K562 (cell line): ENCODE data around the gene GFRA1. TPM values are rescaled to one million over a fixed set of nuclear protein-coding genes. Genes with fewer than 3 reads are reported as not detected.

ENCODE experiments used
- ATAC-seq: fragments of 200-7000 bp; cut with Tn5 transposase; 3 replicates; pipeline ENCODE4 v1.9.1; 2020; ENCODE audit warnings: moderate library complexity
- BruUV-seq: library from RNA; stranded (reverse); fragments of 400-500 nt; replicated peaks from 2 replicates; lab custom pipeline; 2021; lab: Mats Ljungman, UMichigan
- CTCF ChIA-PET: fragments of 300-600 bp; formaldehyde crosslinking; extraction: SDS; loops from one replicate; lab custom pipeline; 2021; ENCODE audit warnings: low intra/inter-chr PET ratio; lab: Yijun Ruan, JAX
- POLR2A ChIA-PET: fragments of 300-600, 350-650 bp; sonication (Branson Sonifier 250); formaldehyde crosslinking; extraction: SDS; loops from one replicate; lab custom pipeline; 2021; ENCODE audit warnings: antibody characterized with exemption, inconsistent platforms; lab: Yijun Ruan, JAX
- DNase-seq, 4 experiments: peaks; one replicate each; pipeline versions ENCODE4 v3.0.0 to v3.0.0-alpha.2; 2011 to 2018; ENCODE audit warnings: low spot score in 3 of 4, mixed read lengths in 3 of 4; ENCODE audit errors: extremely low read depth in 1 of 4
- FAIRE-seq: peaks from 2 replicates; lab custom pipeline; 2011; peaks lifted over from hg19 to GRCh38; lab: Jason Lieb, UNC
- H2AFZ ChIP-seq: 2 replicates; pipeline ENCODE4 v1.6.0; 2011; ENCODE audit warnings: low read depth, low read length, control low read depth, inconsistent platforms
- H3K27ac ChIP-seq: fragments of 200-600 bp; 3 replicates; pipeline ENCODE4 v1.8.0; 2011; ENCODE audit warnings: low read depth, mild to moderate bottlenecking, control low read depth, inconsistent platforms, low read length, moderate library complexity, mixed read lengths; ENCODE audit errors: extremely low read depth
- H3K27me3 ChIP-seq, 2 experiments: fragments of 300-600 bp in 1 of 2; 2 replicates in 1 of 2; 3 replicates in 1 of 2; pipeline versions ENCODE4 v1.6.0 to v1.8.0; 2011; ENCODE audit warnings: inconsistent platforms in 2 of 2, low read length in 2 of 2, mild to moderate bottlenecking in 1 of 2, mixed read lengths in 1 of 2, moderate library complexity in 1 of 2; ENCODE audit not compliant: control insufficient read depth in 2 of 2, insufficient read depth in 2 of 2
- H3K36me3 ChIP-seq: fragments of 300-600 bp; 3 replicates; pipeline ENCODE4 v1.8.0; 2011; ENCODE audit warnings: mild to moderate bottlenecking, low read length, inconsistent platforms; ENCODE audit not compliant: control insufficient read depth, insufficient read depth
- H3K4me1 ChIP-seq, 2 experiments: fragments of 200-600 bp in 1 of 2; replicated peaks in 1 of 2; 2 replicates in 1 of 2; 3 replicates in 1 of 2; pipeline versions ENCODE4 v1.5.1 to v1.8.0; 2011; ENCODE audit warnings: inconsistent platforms in 2 of 2, low read length in 2 of 2, mild to moderate bottlenecking in 1 of 2, mixed read lengths in 1 of 2, moderate library complexity in 1 of 2; ENCODE audit not compliant: control insufficient read depth in 2 of 2, insufficient read depth in 2 of 2
- H3K4me2 ChIP-seq: 2 replicates; pipeline ENCODE4 v1.6.1; 2011; ENCODE audit warnings: low read length, control low read depth, inconsistent platforms, mixed read lengths; ENCODE audit not compliant: insufficient read depth
- H3K4me3 ChIP-seq: fragments of 200-600 bp; sonication (generic), shearing (Covaris generic); 2 replicates; pipeline ENCODE4 v1.5.1; 2016; ENCODE audit warnings: control low read depth, inconsistent platforms
- H3K79me2 ChIP-seq: fragments of 200-600 bp; 3 replicates; pipeline ENCODE4 v1.8.0; 2011; ENCODE audit warnings: low read length, inconsistent platforms; ENCODE audit not compliant: control insufficient read depth, insufficient read depth
- H3K9ac ChIP-seq, 2 experiments: 2 replicates each; pipeline versions ENCODE4 v1.6.0 to v1.6.1; 2011; ENCODE audit warnings: low read depth in 2 of 2, low read length in 2 of 2, control low read depth in 1 of 2, inconsistent platforms in 1 of 2, mild to moderate bottlenecking in 1 of 2, mixed read lengths in 1 of 2; ENCODE audit not compliant: insufficient read depth in 1 of 2
- H3K9me1 ChIP-seq: one replicate; pipeline ENCODE4 v1.6.0; 2011; ENCODE audit warnings: inconsistent platforms, mild to moderate bottlenecking, low read length, moderate library complexity; ENCODE audit not compliant: control insufficient read depth, insufficient read depth
- H3K9me3 ChIP-seq: replicated peaks from 2 replicates; pipeline ENCODE4 v1.5.1; 2011; ENCODE audit warnings: low read depth, low read length, inconsistent platforms; ENCODE audit not compliant: control insufficient read depth, insufficient read depth
- H4K20me1 ChIP-seq: replicated peaks from 2 replicates; pipeline ENCODE4 v1.6.1; 2011; ENCODE audit warnings: low read length, inconsistent platforms, mixed read lengths; ENCODE audit not compliant: control insufficient read depth, insufficient read depth
- BRF2 ChIP-seq: IDR thresholded peaks from 3 replicates; pipeline ENCODE4 v1.6.1; 2011; ENCODE audit warnings: borderline replicate concordance, mild to moderate bottlenecking; ENCODE audit not compliant: insufficient read length, insufficient read depth
- E2F6 ChIP-seq, 2 experiments: IDR thresholded peaks; 2 replicates each; pipeline ENCODE4 v1.6.1; 2011; ENCODE audit warnings: borderline replicate concordance in 1 of 2, control low read depth in 1 of 2, low read depth in 1 of 2, low read length in 1 of 2, mild to moderate bottlenecking in 1 of 2, mixed read lengths in 1 of 2, moderate library complexity in 1 of 2; ENCODE audit not compliant: insufficient read depth in 1 of 2, insufficient read length in 1 of 2, poor library complexity in 1 of 2, severe bottlenecking in 1 of 2; ENCODE audit errors: extremely low read depth in 1 of 2
- ESRRB ChIP-seq: fragments of 250-450 bp; sonication (Bioruptor Pico); IDR thresholded peaks from 2 replicates; pipeline ENCODE4 v1.5.0; 2020; ENCODE audit warnings: mild to moderate bottlenecking, moderate library complexity, borderline replicate concordance
- FOXK1 ChIP-seq: sonication (generic); formaldehyde crosslinking; IDR thresholded peaks from 2 replicates; pipeline ENCODE4 v1.8.0; 2022; ENCODE audit warnings: missing genetic modification reagents, mild to moderate bottlenecking, borderline replicate concordance
- HMG20A ChIP-seq: fragments of 450-650 bp; formaldehyde crosslinking; conservative IDR thresholded peaks from 2 replicates; pipeline ENCODE4 v1.4.0; 2020; ENCODE audit warnings: mild to moderate bottlenecking, mixed read lengths
- PHF20 ChIP-seq: fragments of 450-650 bp; IDR thresholded peaks from 2 replicates; pipeline ENCODE4 v1.6.1; 2018; ENCODE audit not compliant: partially characterized antibody
- POLR2AphosphoS5 ChIP-seq: IDR thresholded peaks from 2 replicates; pipeline ENCODE4 v1.6.1; 2011; ENCODE audit warnings: mild to moderate bottlenecking, low read depth, low read length, moderate library complexity; ENCODE audit not compliant: control insufficient read depth, insufficient read depth
- PRDM10 ChIP-seq: fragments of 450-650 bp; IDR thresholded peaks from 2 replicates; pipeline ENCODE4 v1.6.1; 2018; ENCODE audit not compliant: partially characterized antibody
- SIX5 ChIP-seq, 2 experiments: IDR thresholded peaks; 2 replicates each; pipeline ENCODE4 v1.6.1; 2011; ENCODE audit warnings: low read length in 2 of 2, borderline replicate concordance in 1 of 2, low read depth in 1 of 2, mild to moderate bottlenecking in 1 of 2, moderate library complexity in 1 of 2; ENCODE audit not compliant: insufficient read depth in 1 of 2
- ZMIZ1 ChIP-seq, 2 experiments: fragments of 150-350 bp in 1 of 2; IDR thresholded peaks; 2 replicates each; pipeline ENCODE4 v1.6.1; 2012 to 2016; ENCODE audit warnings: low read depth in 2 of 2, low read length in 2 of 2, mild to moderate bottlenecking in 1 of 2, moderate library complexity in 1 of 2
- ZNF124 ChIP-seq: sonication (generic); formaldehyde crosslinking; IDR thresholded peaks from 2 replicates; pipeline ENCODE4 v1.8.1; 2022; ENCODE audit warnings: missing genetic modification reagents
- ZNF316 ChIP-seq: fragments of 450-650 bp; IDR thresholded peaks from 2 replicates; pipeline ENCODE4 v1.6.1; 2016
- WGBS: fragments of 100-300 bp; shearing (Covaris generic); methylation state at CpG from one replicate; pipeline ENCODE4 v1.1.6; 2016; ENCODE audit warnings: low coverage, mixed read lengths; ENCODE audit not compliant: insufficient coverage; ENCODE audit errors: missing lambda C conversion rate; 5-methylcytosine and 5-hydroxymethylcytosine counted together
- in situ Hi-C: fragments of 300-500 bp; cut with MboI; formaldehyde crosslinking; loops from 4 replicates; pipeline ENCODE4 v1.15.0; 2018; ENCODE audit warnings: inconsistent platforms, mixed read lengths
- intact Hi-C: fragments of 100-400 bp; cut with micrococcal nuclease; formaldehyde crosslinking; loops from 2 replicates; pipeline ENCODE4 v1.14.2; 2022
- polyA plus RNA-seq, 8 experiments: library from polyadenylated mRNA; depleted of rRNA in 4 of 8; stranded (reverse) in 5 of 8; unstranded in 3 of 8; fragments of >200 nt; fragmentation: Nextera tagmentation in 2 of 8; fragmentation: Illumina TruSeq in 1 of 8; extraction: Ambion mirVana in 2 of 8; extraction: Trizol in 1 of 8; gene quantifications; 2 replicates each; pipeline versions ENCODE4 v1.2.1 to v1.2.3, GENCODE V29; 2011 to 2014; ENCODE audit warnings: inconsistent platforms in 1 of 8, missing spikeins in 1 of 8
- total RNA-seq, 7 experiments: library from RNA; depleted of rRNA in 6 of 7; stranded (reverse); fragments of >200 nt in 6 of 7; fragmentation: Illumina TruSeq in 2 of 7; extraction: Trizol in 2 of 7; gene quantifications; 2 replicates each; pipeline versions ENCODE4 v1.2.1 to v1.2.3, GENCODE V29; 2011 to 2021; ENCODE audit warnings: low replicate concordance in 1 of 7

GFRA1 gene
- total and polyA plus RNA-seq, 9 of the 15 experiments (the other 6 are each of a cell fraction or from before 2014, with no cell fraction given): 0.04 TPM; not detected in 8

GRCh38 chr10:116194061-116194460, 78.9 kb downstream of the GFRA1 start:
- H3K4me3 ChIP-seq: no peak overlapping the region
- H3K4me2 ChIP-seq: no peak overlapping the region
- BruUV-seq: no TSS peak
- TF ChIP-seq ZMIZ1 (IDR thresholded peaks at IDR 0.05; ENCODE audit: low read depth in 2 of 2, low read length in 2 of 2) (no peak), ZNF124 (CRISPR knock-in tag) (no peak), FOXK1 (CRISPR knock-in tag) (no peak), BRF2 (no peak), ESRRB (CRISPR knock-in tag) (no peak), POLR2AphosphoS5 (no peak), SIX5 (IDR thresholded peaks at IDR 0.05; ENCODE audit: borderline replicate concordance in 1 of 2, insufficient read depth in 1 of 2, low read depth in 1 of 2, low read length in 2 of 2) (no peak), ZNF316 (no peak), HMG20A (CRISPR knock-in tag) (no peak), PRDM10 (no peak), E2F6 (IDR thresholded peaks at IDR 0.05; ENCODE audit: borderline replicate concordance in 1 of 2, extremely low read depth in 1 of 2, insufficient read depth in 1 of 2, insufficient read length in 1 of 2, low read depth in 1 of 2, low read length in 1 of 2, poor library complexity in 1 of 2, severe bottlenecking in 1 of 2) (no peak), PHF20 (no peak)

More at GRCh38 chr10:116194061-116194460, 78.9 kb downstream of the GFRA1 start:
- in situ Hi-C loops: no loop called here
- Histone ChIP-seq H4K20me1 (no peaks in the 10 kb centered on the region), H3K9ac (no peak overlapping the region), H3K9me3 (no peaks in the 10 kb centered on the region), H3K79me2 (no peaks in the 10 kb centered on the region), H3K27me3 (no peaks in the 10 kb centered on the region), H3K36me3 (no peaks in the 10 kb centered on the region), H2AFZ (no peak overlapping the region), H3K9me1 (no peaks in the 10 kb centered on the region), H3K27ac (no peak overlapping the region), H3K4me1 (no peaks in the 10 kb centered on the region)
- DNase-seq (no peak), ATAC-seq (no peak), FAIRE-seq (no peak)
- POLR2A ChIA-PET: interaction anchor here (0.7 kb wide), 1 partner anchor 88 kb away, joined by 4 read pairs; no protein-coding TSS in a partner anchor
- 0% methylated on average over 1 of the region's 1 CpG for WGBS
- CTCF ChIA-PET: no interaction called here
- intact Hi-C loops: no loop called here
